IPS DF 6.9 (cell line): Measurements from ENCODE around the gene SLCO4A1.

Experiments used
- DNase-seq: peaks from one replicate; pipeline ENCODE4 v3.0.0-alpha.2; 2013; ENCODE audit warnings: low read depth, low spot score
- H3K27ac ChIP-seq: one replicate; pipeline ENCODE4 v1.5.1; 2013; ENCODE audit warnings: low read length, control low read depth
- H3K27me3 ChIP-seq: 2 replicates; pipeline ENCODE4 v1.6.1; 2013; ENCODE audit warnings: mild to moderate bottlenecking, low read length; ENCODE audit not compliant: control insufficient read depth, insufficient read depth
- H3K36me3 ChIP-seq: 2 replicates; pipeline ENCODE4 v1.6.1; 2013; ENCODE audit warnings: low read length; ENCODE audit not compliant: control insufficient read depth, insufficient read depth
- H3K4me1 ChIP-seq: 2 replicates; pipeline ENCODE4 v1.6.1; 2013; ENCODE audit warnings: low read length; ENCODE audit not compliant: control insufficient read depth, insufficient read depth
- H3K4me3 ChIP-seq: 2 replicates; pipeline ENCODE4 v1.5.1; 2013; ENCODE audit warnings: mild to moderate bottlenecking, low read length
- H3K9me3 ChIP-seq: 2 replicates; pipeline ENCODE4 v1.6.1; 2013; ENCODE audit warnings: low read length, inconsistent platforms; ENCODE audit not compliant: control insufficient read depth, insufficient read depth
- WGBS: extraction: QIAGEN DNeasy Blood & Tissue Kit; methylation state at CpG from one replicate; pipeline ENCODE4 v1.1.7; 2013; ENCODE audit warnings: mixed read lengths, missing lambda C conversion rate; ENCODE audit not compliant: insufficient read length, insufficient coverage; 5-methylcytosine and 5-hydroxymethylcytosine counted together

The SLCO4A1 gene

DNA sequence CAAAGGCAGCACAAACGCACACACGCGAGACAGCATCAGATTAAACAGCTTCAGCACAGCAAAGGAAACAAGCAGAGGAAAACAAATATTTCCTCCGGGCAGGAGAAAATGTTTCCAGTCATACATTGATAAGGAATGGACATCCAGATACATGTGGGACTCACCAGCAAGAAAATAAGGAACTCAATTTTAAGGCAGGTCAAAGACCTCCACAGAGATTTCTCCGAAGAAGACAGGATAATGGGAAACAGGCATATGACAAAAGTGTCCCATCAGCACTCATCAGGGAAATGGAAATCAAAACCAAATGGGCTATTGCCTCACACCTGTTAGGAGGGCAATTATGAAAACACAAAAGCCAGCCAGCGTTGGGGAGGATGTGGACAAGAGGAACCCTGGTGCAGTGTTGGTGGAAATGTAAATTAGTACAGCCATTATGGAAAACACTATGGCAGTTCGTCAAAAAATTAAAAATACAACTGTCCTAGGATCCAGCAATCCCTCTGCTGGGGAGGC, 9.7 kb upstream of the SLCO4A1 start:
- Histone ChIP-seq H3K4me1 (peaks cover 9% of the 10 kb centered on the region), H3K4me3 (no peak overlapping the region), H3K27me3 (no peaks in the 10 kb centered on the region), H3K36me3 (no peaks in the 10 kb centered on the region; the same call in 1 of the 2 replicates), H3K27ac (no peak overlapping the region), H3K9me3 (no peaks in the 10 kb centered on the region)
- DNase-seq = no peak
- WGBS = no CpG with 5 or more reads among the region's 7 CpGs

DNA sequence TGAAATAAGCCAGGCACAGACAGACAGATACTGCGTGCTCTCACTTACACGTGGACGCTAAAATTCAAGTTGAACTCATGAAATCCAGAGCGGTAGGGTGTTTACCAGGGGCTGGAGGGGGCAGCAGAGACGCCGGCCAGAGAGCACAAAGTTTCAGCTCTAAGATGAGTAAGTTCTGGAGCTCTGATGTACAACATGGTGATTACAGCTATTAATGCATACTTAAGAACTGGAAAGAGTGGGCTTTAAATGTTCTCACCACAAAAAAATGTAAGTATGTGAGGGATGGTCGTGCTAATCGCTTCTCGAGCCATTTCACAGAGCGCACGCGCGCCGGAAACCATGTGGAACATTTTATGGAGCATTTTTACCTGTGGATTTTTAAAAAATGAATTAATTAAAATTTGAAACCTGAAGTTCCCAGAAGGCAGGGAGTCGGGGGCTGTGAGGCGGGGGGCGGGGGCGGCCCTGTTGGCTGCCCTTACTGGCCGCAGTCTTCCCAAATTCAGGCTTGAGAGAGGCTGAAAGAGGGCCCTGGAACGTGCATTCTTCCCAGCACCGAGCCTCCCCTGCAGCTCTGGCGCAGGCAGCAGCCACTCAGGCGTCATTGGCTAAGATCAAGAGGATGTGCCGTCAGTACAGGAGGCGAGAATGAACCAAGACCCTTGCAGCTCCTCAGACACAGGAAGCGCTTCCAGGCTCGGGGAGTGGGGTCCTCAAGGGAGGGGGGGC, 8.5 kb upstream of the SLCO4A1 start:
- no peak for DNase-seq
- Histone ChIP-seq H3K27ac (no peak overlapping the region), H3K4me3 (no peak overlapping the region), H3K9me3 (no peaks in the 10 kb centered on the region), H3K36me3 (no peaks in the 10 kb centered on the region; the same call in 1 of the 2 replicates), H3K27me3 (no peaks in the 10 kb centered on the region), H3K4me1 (peaks cover 7% of the 10 kb centered on the region)
- WGBS = no CpG with 5 or more reads among the region's 27 CpGs

DNA sequence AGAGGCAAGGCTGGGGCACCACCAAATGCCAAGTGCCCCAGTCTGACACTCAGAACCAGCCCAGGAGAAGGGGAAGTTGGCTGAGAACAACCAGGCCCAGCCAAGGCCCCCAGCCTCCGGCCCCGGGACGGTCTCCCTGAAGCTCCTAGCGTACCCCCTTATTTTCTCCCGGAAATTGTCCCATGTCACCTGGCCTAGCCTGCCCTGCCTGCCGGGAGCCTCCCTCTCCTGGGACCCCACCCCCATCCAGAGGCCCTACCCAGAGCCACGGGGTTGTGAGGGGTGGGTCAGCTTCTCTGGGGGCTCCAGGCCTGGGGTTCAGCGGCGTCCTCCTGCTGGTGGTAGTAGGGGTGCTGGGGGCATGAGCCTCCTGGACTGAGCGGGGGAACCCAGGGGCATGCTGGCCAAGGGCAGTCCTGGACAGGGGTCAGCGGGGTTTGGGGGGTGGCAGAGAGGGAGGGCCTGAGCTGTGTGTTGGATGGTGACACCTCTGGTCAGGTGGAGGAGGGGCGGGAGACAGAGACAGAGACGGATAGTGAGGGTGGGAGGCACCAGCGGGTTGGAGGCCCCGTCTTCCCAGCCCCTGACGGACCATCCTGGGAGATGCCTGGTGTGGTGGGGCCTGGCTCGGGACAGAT, 7.9 kb upstream of the SLCO4A1 start:
- peaks cover 7% of the 10 kb centered on the region for H3K4me1 ChIP-seq
- no peaks in the 10 kb centered on the region for H3K27me3 ChIP-seq
- no peaks in the 10 kb centered on the region; the same call in 1 of the 2 replicates for H3K36me3 ChIP-seq
- H3K9me3 ChIP-seq = no peaks in the 10 kb centered on the region
- whole genome bisulfite sequencing = no CpG with 5 or more reads among the region's 17 CpGs
- no peak overlapping the region for H3K27ac ChIP-seq
- DNase-seq = no peak
- no peak overlapping the region for H3K4me3 ChIP-seq

DNA sequence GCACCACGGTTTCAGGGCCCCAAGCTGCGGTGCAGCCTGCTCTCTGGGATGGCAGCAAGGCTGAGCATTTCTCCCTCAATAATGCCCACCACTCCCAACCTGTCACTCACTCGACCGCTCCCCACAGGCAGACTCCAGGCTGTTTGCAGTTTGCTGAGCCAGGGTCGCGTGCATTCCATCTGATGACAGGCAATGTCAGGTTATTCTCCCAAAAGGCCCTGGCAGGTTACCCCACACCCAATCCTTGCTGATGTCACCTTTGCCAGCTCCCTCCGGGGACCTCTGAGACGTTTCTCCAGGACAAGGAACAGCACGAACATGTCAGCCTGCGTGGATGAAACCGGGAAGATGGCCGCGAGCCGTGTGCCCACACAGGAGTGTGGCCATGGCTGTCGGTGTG, 7.1 kb upstream of the SLCO4A1 start:
- H3K4me3 ChIP-seq = no peak overlapping the region
- WGBS = no CpG with 5 or more reads among the region's 15 CpGs

DNA sequence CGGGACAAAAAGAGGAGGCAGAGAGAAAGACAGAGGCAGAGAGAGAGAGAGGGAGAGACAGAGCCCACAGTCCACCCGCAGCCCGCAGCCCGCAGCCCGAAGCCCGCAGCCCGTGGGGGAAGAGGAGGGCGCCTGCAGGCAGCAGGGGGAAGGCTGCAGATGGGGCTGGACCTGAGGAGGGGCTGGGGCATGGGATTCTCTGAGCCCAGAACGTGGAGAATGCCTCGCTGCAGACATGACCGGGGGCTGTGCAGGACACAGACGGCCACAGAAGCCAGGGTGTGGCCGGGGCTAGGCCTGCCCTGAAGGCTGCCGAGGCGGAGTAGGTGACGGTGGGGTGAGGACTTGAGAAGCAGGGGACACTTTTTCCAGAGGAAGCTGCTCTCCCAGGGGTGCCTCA, 6.5 kb upstream of the SLCO4A1 start:
- no peak for DNase-seq
- no CpG with 5 or more reads among the region's 16 CpGs for WGBS
- peaks cover 7% of the 10 kb centered on the region for H3K4me1 ChIP-seq
- H3K9me3 ChIP-seq = no peaks in the 10 kb centered on the region
- no peaks in the 10 kb centered on the region; the same call in 1 of the 2 replicates for H3K36me3 ChIP-seq
- H3K4me3 ChIP-seq = no peak overlapping the region
- no peak overlapping the region for H3K27ac ChIP-seq
- H3K27me3 ChIP-seq = peaks cover 2% of the 10 kb centered on the region; the same call in 1 of the 2 replicates

More for the DNA sequence above, 7.1 kb upstream of the SLCO4A1 start:
- H3K36me3 ChIP-seq = no peaks in the 10 kb centered on the region; the same call in 1 of the 2 replicates
- H3K27ac ChIP-seq = no peak overlapping the region
- H3K27me3 ChIP-seq = no peaks in the 10 kb centered on the region
- peaks cover 7% of the 10 kb centered on the region for H3K4me1 ChIP-seq
- no peak for DNase-seq
- no peaks in the 10 kb centered on the region for H3K9me3 ChIP-seq

DNA sequence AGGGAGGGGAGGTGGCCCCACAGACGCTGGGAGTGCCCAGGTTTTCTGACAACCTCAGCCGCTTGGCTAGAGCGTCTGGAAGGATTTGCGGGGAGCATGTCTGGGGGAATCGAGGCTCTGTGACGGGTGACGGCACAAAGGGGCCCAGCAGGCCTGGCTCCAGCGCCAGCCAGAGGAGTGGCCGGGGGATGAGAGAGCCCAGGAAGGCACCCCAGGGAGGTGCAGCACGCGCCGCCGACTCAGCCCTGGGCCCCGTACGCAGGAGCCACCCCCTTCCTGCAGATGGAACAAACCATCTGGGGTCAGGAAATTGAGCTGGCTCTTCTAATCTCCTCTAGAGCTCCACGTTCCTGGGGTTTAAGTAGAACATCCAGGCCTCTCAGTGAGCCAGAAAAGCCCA, 5.9 kb upstream of the SLCO4A1 start:
- DNase-seq = no peak
- no peak overlapping the region for H3K27ac ChIP-seq
- peaks cover 2% of the 10 kb centered on the region; the same call in 1 of the 2 replicates for H3K27me3 ChIP-seq

DNA sequence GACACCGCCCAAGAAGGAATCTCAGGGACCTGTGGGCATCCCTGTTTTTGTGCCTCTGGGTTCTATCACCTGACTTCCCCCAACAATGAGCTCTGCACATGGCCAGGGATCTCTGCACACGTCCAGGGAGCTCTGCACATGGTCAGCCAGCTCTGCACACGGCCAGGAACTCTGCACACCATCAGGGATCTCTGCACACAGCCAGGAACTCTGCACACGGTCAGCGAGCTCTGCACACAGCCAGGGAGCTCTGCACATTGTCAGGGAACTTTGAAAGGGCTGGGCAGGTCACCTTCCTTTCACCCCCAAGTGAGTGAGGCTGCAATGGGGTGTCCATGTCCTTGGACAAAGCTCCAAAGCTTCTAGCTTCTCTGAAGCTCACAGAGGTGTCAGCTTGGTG, 5.2 kb upstream of the SLCO4A1 start:
- Histone ChIP-seq H3K4me1 (peaks cover 7% of the 10 kb centered on the region), H3K27ac (no peak overlapping the region), H3K27me3 (peaks cover 2% of the 10 kb centered on the region; the same call in 1 of the 2 replicates), H3K4me3 (no peak overlapping the region), H3K36me3 (no peaks in the 10 kb centered on the region; the same call in 1 of the 2 replicates), H3K9me3 (no peaks in the 10 kb centered on the region)
- WGBS = no CpG with 5 or more reads among the region's 5 CpGs
- no peak for DNase-seq

More for the DNA sequence above, 5.9 kb upstream of the SLCO4A1 start:
- peaks cover 7% of the 10 kb centered on the region for H3K4me1 ChIP-seq
- H3K36me3 ChIP-seq = no peaks in the 10 kb centered on the region; the same call in 1 of the 2 replicates
- H3K4me3 ChIP-seq = no peak overlapping the region
- no peaks in the 10 kb centered on the region for H3K9me3 ChIP-seq
- no CpG with 5 or more reads among the region's 16 CpGs for WGBS

DNA sequence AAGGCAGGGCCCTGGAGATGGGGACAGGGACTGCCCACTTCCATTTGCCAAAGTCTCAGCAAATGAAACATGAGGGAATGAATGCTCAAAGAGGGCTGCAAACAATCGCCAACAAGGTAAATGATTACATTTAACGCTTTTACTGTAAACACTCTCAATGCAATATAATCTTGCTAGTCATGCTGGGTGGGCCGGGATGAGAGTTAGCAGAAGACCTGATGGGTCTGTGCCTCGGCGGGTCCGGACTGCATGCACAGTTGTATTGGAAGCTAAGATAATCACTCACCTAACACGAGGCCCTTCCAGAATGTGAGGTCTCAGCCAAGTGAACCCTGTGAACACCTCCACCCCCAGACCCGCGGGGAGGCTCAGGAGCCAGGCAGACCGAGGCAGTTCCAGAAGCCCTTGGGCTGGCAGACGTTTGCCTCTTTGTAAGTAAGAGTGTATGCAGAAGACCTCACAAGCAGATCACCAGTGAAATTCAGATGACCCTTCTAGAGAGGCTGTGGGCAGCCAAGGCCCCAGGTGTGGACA, 4.7 kb upstream of the SLCO4A1 start:
- DNase-seq = no peak
- peaks cover 7% of the 10 kb centered on the region for H3K4me1 ChIP-seq
- H3K27ac ChIP-seq = no peak overlapping the region
- WGBS = no CpG with 5 or more reads among the region's 11 CpGs
- peaks cover 2% of the 10 kb centered on the region; the same call in 1 of the 2 replicates for H3K27me3 ChIP-seq
- H3K4me3 ChIP-seq = no peak overlapping the region
- no peaks in the 10 kb centered on the region for H3K9me3 ChIP-seq
- H3K36me3 ChIP-seq = no peaks in the 10 kb centered on the region; the same call in 1 of the 2 replicates

DNA sequence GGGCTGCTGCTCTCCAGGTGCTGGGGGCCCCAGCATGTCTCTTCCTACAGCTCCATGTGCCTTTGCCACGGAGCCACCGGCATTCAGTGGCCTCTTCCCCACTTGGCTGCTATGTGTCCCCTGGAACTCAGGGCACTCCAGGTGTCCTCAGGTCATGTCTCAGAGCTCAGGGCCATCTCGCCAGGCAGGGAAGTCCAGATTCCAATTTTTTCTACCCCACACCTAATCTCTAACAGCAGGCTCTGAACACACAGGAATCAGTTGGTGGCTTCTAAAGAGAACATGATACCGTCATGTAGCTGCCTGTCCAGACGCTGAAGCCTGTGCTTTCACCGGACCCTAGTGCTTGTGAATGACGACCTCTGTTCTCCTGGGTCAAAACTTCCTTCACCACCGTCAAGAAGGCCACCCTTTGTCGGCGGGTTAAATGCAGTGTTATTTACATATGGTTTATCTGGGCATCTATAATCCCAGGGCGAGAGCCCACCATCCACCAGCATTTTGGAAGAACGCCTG, 4.2 kb upstream of the SLCO4A1 start:
- DNase-seq = no peak
- no CpG with 5 or more reads among the region's 12 CpGs for WGBS

More for the DNA sequence above, 4.2 kb upstream of the SLCO4A1 start:
- Histone ChIP-seq H3K4me3 (no peak overlapping the region), H3K27ac (no peak overlapping the region), H3K4me1 (peaks cover 7% of the 10 kb centered on the region), H3K9me3 (no peaks in the 10 kb centered on the region), H3K27me3 (peaks cover 3% of the 10 kb centered on the region; the same call in 1 of the 2 replicates), H3K36me3 (no peaks in the 10 kb centered on the region; the same call in 1 of the 2 replicates)
